Measurements from ENCODE around the gene GPR153.

Gene GPR153

DNA sequence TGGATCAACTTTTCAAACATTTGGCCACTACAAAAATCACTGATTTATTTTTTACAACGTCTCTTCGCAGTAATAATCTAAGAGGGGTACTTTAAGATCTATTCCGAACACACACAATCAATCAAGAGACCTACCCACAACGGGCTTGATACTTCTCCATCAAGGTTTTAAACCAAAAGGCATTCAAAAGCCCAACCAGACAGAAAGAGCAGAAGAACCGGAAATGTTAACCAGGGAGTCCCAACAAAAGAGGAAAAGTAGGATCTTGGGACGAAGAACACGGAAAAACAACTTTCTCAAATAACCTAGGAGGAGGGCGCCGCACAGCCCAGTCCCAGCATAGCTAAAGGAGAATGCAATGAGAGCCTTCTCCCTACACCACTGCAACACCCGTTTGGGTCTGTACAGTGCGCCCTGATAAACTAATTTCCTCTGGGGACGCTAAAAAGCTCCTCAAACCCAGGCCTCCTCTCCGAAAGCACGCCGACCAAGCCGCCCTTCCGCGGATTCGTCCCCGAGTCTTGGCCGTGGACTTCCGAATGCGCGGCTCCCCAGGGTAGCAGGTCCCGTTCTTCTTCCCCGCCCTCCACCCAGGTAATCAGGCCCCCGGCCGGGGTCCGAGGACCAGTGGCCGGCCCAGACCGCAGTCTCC, 62.1 kb downstream of the GPR153 start:
- peak; percentile 39 for DNase-seq

- DNase-seq: no peak
Measured at GRCh38 chr1:6197746-6198427, 63.0 kb downstream of the GPR153 start.
